Cortex of kidney (tissue), 1 donor: Measurements from ENCODE around the gene LRP2BP.
"Not testable (repeated sequence)": the region's sequence is repeated elsewhere in the genome, so short reads cannot be mapped to it uniquely, and the experiment has no call there.

Experiments
- DNase-seq: peaks from one replicate; lab custom pipeline; 2025; lab: John Stamatoyannopoulos, UW

The LRP2BP gene

DNA sequence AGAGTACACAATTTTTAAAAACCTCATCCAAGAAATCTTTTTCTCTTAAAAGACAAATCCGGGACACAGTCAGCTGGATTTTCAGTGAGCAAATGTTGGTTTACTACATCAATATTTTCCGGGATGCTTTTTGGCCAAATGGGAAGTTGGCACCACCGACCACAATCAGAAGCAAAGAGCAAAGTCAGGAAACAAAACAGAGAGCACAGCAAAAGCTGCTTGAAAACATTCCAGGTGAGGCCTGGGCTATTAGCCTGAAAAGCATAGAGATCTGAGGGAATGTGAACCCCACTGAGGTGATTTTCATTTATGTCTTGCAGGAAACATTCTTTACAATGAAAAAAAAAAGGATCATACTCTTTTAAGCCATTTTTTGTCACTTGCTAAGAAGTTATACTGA, 33.9 kb downstream of the LRP2BP start:
- DNase-seq = no peak

DNA sequence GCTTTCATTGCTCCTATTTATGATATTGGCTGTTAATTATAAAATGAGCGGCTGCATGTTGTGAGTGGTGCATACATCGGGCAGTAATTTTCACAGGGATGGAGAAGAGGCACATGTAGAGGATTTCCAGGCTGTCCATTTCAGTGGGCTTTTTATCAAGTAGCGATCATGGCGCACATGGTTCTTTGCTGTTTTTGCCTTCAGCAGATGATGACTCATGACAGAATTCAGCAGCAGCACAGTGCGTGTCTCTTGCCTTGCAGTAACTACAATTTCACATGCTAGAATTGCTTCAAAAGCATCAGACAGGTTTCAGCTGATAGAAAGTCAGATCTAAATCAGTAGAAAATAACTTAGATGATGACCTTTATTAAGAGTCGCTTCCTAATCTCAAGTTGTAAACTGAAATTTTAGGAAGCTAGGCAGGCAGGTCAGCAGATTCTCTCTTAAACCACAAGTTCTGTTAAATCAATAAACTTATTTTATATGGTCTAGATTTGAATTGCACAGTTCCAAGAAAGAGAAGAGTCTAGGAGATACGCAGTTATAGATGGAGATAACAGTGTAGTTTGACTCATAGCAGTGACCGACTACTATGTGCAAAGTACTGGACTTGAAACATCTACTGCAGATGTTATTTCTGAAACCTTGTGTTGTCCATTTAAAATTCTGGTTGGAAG, 35.8 kb downstream of the LRP2BP start:
- no peak for DNase-seq

DNA sequence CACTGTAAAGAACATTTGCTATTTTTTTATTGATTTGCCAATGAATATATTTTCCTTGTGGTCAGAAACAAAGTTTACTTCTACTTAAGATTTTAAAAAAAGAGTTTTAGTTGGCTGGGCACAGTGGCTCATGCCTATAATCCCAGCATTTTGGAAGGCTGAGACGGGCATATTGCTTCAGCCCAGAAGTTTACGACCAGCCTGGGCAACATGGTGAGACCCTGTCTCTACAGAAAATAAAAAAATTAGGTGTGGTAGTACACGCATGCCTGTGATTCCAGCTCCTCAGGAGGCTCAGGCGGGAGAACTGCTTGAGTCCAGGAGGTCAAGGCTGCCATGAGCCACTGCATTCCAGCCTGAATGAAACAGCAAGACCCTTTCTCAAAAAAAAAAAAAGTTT, 36.8 kb downstream of the LRP2BP start:
- no peak for DNase-seq

- DNase-seq = no peak
Measured at GRCh38 chr4:185358514-185358913, 37.2 kb downstream of the LRP2BP start.

GRCh38 chr4:185357733-185358440, 37.8 kb downstream of the LRP2BP start:
- DNase-seq = no peak

DNA sequence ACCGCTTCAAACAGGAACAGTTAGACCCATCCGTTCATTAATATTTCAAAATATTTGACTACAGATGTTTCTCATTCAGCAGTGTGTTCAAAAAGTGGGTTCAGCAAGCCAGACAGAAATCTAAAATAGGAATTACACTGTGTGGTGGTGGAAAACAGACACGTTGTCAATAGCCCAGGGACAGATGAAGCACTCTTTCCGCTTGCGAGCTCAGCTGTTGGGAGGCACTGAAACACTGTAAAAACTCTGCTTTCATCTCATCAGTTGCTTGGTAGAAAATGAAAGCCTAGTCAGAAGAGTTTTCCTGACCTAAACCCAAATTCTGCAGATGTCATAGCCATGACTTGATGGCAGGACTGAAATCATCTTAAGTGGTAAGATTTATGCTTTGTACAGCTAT, 38.5 kb downstream of the LRP2BP start:
- DNase-seq = no peak

DNA sequence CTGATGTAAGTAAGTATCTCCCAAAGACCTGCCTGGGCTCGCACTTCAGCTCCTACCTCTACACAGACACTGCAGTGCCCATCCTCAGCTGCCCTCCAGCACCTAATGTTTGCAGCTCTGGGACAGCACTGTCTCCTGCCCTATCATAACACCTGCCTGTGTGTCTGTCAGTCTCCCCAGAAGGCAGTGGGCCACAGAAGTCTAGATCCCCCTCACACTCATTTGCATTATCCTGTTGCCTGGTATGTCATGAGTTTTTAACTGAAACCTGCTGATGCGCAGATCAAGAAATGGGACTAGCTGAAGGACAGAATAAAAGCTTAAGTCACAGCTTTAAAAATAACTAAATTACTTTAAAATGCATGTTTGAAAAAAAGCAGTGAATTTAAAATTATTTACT, 43.0 kb downstream of the LRP2BP start:
- DNase-seq = no peak

DNA sequence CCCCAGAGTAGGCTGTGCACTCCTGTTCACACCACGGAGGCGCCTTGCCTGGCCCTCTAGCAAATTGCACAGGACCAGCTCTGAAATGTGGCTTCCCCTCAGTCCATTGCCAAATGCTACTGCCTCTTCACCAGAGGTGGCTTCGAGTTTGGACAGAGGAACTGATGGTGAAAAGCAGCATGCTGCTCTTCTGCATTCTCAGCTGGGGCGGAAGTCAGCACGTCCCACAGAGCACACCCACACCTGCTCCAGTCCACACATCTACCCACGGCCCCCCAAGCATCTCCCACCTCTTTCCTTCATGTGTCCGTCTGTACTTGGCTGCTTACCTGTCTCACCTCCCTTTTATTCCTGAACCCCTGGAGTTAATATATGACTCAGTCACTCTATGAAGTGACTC, 43.5 kb downstream of the LRP2BP start:
- no peak for DNase-seq

GRCh38 chr4:185351691-185352090, 44.0 kb downstream of the LRP2BP start:
- DNase-seq = no peak

DNA sequence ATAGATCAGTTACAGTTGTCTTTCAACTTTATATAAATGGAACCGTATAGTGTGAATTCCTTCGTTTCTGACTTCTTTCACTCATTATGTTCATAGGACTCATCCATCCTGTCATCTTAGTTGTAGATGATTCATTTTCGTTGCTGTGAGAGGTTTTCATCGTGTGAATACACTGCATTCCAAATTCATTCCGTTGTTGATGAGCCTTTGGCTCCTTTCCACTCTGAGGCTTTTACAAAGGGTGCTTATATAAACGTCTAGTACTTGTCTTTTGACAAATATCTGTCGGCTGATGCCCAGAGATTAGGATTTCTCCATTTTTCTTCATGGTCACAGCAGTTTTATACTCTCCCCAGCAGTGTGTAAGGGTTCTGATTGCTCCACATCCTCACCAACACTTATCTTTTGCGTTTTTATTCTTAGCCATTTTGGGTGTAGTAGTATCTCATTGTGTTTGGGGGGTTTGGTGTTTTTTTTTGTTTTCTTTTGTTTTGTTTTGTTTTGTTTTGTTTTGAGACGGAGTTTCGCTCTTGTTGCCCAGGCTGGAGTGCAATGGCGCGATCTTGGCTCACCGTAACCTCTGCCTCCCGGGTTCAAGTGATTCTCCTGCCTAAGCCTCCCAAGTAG, 48.6 kb downstream of the LRP2BP start:
- DNase-seq = no peak

DNA sequence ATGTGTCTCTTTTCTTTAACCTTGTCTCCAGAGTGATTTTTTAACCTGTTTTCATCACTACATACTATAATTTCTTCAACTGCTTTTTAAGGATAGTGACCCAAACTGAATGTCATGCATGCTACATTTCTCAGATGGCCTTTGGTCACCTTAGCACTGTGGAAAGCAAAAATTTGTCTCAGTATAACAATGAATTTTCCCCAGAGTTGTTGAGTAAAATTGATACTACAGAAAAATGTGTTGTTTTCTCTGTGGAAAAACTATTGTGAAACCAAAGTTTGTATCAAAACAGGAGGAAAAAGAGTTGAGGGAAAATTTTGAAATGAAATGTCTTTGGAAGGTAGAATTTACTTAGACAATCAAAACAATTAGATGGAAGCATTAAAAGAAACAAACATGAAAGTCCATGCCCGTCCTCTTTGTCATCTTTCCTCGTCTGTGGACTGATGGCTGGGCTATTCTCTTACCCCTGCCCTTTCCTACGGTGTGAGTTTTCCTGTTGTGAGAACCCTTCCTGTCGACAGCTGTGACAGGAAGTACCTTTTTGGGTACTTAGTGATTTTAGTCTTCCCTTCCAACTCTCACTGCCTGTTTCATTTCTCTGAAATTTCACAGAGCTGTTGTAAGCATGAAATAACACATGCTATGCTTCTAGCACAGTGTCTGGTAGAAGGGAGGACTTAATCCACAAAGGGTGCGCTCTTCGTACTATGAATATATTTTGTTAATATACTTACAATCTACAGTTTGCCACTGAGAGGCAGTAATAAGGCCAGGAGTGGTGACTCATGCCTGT, 50.8 kb downstream of the LRP2BP start:
- DNase-seq = no peak

DNA sequence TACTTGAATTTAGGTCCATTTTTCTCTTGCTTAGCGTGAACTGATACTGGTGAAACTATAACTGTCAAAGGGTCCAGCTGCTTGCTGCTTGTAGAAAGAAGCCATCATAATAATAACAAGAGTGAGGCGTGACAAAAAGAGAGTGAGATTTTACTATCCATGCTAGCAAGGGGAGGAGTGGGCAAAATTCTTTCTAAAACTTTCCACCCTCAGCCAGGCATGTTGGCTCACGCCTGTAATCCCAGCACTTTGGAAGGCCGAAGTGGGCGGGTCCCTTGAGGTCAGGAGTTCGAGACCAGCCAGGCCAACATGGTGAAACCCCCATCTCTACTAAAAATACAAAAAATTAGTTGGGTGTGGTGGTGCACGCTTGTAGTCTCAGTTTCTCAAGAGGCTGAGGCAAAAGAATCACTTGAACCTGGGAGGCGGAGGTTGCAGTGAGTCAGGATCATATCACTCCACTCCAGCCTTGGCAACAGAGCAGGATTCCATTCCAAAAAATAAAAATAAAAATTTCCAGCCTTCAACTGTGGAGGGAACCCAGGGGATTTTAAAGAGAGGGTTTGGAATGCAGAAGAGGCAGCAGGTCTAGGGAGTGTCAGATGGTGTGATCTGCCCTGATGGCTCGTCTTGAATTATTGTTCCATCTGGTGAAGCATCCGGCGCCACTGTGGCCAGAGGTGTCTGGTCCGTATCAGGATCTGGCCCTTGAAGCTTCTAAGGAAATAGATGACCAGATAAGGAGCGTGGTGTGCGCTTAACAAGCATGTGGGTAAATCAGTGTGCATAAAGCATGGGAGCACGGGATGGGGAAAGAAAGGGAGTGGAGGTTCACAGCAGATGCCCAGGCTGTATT, 51.8 kb downstream of the LRP2BP start:
- DNase-seq = no peak

- DNase-seq = no peak
Measured at GRCh38 chr4:185341841-185342240, 53.9 kb downstream of the LRP2BP start.

- no peak for DNase-seq
Measured at GRCh38 chr4:185341377-185341776, 54.3 kb downstream of the LRP2BP start.

DNA sequence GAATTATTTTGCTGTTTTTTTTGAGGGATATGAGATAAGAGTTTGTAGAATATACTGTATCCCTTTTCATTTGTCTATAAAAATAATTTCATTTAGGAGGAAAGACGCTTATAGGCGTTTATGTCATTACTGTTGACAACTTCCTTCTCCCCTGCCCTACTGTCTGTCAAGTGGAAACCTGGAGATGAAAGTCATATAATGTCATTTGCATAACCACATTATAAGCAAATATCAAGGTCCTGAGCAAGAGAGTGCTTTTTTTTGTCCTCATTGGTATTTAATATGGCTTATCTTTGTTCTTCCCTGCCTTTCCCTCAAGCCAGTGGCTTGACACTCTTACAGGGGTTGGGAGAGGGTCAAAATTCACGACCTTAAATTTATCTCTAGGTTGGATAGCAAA, 55.8 kb downstream of the LRP2BP start:
- DNase-seq = no peak

DNA sequence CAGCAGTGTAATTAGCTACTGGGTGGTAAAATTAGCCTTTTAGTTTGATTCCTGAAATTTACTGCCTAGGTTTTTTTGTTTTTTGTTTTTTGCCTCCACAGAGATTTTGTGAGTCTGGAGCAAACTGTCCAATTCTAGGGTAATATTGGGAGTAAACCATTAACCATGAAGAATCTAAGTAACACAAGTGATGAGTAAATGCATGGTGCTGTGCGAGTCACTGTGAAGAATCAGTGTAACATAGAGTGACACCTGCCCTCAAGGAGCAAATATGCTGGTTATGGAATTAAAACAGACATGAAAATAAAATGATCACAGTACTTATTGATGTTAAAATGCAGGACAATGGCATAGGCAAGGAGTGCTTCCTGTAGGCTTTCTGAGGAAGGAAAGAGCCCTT, 60.1 kb downstream of the LRP2BP start:
- no peak for DNase-seq

DNA sequence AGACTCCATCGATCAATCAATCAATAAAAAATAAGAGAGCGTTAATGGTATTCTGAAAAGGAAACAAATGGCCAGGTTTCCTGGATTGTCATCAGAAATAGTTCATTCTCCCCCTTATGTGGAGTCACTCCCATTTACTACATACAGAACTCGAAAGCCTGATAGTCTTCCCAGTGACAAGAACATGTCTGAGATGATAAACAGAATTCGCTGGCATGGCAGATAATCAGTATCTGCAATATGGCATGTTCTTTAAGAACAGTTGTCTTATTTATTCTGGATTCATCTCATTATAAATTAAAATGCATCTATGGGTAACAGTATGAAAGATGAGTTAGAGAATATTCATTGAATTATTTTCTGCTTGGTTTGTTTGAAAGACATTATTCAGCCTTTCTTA, 61.4 kb downstream of the LRP2BP start:
- DNase-seq = no peak

DNA sequence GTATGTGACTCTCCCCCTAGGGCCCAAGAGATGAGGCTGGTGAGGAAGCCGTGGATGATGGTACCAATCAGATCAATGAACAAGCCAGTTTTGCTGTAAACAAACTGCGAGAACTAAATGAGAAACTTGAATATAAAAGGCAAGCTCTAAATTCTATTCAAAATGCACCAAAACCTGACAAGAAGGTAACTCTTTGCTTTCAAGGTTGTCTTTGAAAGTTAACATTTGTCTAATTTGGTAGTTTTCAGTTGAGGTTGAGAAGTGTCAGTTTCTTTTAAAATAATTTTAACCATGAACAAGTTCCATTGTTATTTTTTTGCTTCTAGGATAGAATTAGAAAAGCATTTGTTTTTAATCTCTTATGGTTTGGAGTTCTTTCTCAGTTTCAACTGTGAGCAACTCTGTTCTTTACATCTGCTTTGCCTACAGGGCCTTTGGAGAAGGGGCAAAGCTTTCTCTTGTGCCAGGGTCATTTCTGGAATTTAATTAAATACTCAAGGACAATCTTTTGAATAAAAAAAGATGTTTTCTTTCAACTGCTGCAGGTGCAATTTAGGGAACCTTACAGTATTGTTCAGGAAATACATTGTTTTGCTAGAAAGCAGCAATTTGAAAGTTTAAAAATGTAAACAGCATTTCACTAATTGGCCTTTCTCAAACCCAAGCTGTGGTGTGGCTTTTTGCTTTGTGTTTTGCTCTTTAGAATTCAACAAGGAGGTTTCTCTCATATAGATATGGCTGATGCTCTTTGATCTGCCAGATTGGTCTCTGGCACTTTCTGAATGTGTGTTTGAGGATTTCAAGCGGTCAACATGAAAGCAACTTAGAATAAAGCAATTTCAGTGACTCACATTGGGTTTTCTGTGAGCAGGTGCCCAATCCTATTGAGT, 62.9 kb downstream of the LRP2BP start:
- DNase-seq = no peak

GRCh38 chr4:185329879-185330510, 65.7 kb downstream of the LRP2BP start:
- DNase-seq = not testable (repeated sequence)

DNA sequence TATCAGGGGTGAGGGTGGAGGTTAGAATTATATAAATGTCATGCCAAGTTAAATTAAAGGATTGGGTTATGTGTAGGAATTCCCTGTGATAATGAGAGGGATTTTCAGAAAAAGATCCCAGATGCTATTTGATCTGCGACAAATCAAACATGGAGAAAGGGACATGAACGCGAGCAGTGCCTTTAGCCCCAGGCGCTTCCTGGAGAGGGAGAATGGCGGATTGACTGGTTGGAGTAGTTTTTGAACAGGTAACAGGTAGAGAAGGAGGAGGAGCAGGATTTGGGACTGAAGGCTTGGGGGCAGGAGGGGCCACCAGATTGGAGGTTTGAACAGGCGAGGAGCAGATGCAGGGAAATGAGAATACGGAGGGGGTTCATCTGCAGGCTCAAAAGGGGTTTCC, 67.1 kb downstream of the LRP2BP start:
- no peak for DNase-seq
